ENCODE data around the gene EFNB2.

EFNB2 gene

DNA sequence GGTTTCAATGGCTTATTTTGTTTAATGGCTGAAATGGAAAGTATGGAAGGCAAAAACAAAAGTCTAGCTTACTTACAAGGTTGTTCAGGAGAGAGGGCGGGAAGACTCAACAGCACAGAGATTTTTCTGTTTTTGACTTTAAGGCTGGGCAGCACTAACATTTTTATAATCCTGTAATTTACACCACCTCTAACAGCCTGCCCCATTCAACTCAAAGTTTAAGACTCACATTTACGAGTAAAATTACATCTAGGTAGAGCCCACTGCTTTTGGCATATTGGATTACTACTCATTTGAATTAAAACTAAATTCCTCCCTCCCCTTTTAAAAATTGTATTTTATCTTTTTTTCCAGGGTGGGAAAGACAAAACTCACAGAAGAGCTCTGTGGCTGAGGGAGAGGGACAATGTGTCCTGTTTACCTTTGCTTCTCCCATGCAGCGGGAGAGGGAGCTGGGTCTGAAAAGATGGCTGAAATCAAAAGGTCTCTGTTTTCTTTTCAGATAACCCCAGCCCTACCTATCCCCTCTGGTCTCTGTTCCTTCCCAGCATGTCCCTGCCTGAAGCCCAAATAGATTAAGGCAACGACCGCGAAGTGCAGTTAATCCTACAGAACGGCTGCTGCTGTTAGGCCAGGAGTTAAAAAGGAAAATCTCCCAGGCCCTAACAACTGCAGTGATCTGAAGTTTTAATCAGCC, 6.6 kb downstream of the EFNB2 start:
- H3K27ac ChIP-seq: peak overlapping the region; percentile 91
- TF ChIP-seq, protein P1, sequence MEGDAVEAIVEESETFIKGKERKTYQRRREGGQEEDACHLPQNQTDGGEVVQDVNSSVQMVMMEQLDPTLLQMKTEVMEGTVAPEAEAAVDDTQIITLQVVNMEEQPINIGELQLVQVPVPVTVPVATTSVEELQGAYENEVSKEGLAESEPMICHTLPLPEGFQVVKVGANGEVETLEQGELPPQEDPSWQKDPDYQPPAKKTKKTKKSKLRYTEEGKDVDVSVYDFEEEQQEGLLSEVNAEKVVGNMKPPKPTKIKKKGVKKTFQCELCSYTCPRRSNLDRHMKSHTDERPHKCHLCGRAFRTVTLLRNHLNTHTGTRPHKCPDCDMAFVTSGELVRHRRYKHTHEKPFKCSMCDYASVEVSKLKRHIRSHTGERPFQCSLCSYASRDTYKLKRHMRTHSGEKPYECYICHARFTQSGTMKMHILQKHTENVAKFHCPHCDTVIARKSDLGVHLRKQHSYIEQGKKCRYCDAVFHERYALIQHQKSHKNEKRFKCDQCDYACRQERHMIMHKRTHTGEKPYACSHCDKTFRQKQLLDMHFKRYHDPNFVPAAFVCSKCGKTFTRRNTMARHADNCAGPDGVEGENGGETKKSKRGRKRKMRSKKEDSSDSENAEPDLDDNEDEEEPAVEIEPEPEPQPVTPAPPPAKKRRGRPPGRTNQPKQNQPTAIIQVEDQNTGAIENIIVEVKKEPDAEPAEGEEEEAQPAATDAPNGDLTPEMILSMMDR (conservative IDR thresholded peaks at IDR 0.05): no peak

DNA sequence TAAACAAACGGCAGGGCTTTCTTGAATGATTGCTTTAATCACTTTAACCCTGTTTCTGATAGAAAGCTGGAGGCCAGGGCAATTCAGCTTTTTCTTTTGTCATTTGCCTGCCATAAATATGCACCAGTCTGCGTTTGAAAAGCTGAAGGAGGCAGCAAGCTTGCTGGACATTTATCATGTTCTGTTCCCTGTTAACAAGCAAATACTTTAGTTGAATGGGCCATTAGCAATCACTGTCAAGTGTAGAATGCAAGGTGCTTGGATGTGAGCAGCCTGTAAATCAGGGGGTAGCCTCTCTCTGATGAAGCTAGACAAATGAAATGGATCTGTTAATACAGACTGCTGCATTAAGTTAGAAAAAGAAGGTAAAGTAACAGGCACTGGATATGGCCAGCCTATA, 7.6 kb downstream of the EFNB2 start:
- TF ChIP-seq, protein P1 (conservative IDR thresholded peaks at IDR 0.05): no peak
- H3K27ac ChIP-seq: 0 out of 2 replicates have a peak overlapping the region, but pooled peaks have one; percentile 3

DNA sequence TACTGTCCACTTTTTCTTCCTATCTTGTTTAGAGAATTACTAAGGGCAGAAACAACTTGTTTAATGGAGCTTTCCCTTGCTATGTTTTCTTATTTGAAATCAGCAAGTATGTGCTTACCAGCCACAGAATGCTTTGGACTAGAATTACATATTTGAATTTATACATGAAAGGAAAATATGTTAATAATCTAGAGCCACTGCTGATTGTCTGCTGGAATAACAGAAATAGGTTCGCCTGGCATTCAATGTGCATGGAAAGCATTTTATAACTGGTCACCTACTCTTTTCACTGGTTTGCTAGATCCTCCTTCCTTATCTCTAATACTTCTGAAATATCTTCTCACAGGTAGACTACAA, 8.0 kb downstream of the EFNB2 start:
- TF ChIP-seq, protein P1 (conservative IDR thresholded peaks at IDR 0.05): no peak
- H3K27ac ChIP-seq: 0 out of 2 replicates have a peak overlapping the region, but pooled peaks have one; percentile 3

GRCh38 chr13:106526738-106527444, 8.6 kb downstream of the EFNB2 start:
- no peak overlapping the region for H3K27ac ChIP-seq
- TF ChIP-seq, protein P1 (conservative IDR thresholded peaks at IDR 0.05): no peak

- TF ChIP-seq, protein P1 (conservative IDR thresholded peaks at IDR 0.05): no peak
- no peak overlapping the region for H3K27ac ChIP-seq
These were observed 9.6 kb downstream of the EFNB2 start for GRCh38 chr13:106525865-106526264.

DNA sequence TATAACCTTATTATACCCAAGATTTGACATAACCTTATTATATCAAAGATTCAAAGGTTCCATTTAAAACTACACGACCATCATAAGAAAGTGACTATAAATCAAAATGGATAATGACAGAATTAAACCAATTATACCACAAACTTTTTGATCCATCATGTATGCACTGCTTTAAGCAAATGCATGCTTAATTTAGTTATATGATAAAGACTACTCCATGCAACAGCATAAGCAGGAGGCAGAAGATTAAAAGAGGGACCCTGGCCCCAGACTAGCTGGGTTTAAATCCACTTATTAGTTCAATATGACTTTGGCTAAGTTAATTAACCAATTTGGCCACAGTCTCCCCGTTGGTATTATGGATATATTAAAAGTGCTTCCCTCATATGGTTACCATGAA, 11.4 kb downstream of the EFNB2 start:
- no peak overlapping the region for H3K27ac ChIP-seq
- TF ChIP-seq, protein P1 (conservative IDR thresholded peaks at IDR 0.05): no peak

DNA sequence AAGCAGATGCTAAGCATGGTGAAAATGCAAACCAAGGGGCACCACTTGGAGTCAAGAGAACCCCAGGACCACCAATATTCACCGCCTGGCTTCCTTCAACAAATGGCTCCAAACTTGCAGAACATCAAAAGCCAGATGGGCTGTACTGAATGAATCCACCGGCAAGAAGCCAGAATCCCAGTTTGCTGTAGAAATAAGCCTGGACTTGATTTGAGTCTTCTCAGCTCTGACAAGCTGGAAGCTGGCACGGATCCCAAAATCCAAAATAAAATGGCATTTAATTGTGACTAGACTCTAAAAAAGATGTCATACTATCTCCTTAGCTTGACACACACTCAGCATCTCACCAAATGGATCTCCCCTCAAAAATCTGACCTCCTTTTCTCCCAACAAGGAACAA, 11.9 kb downstream of the EFNB2 start:
- TF ChIP-seq, protein P1 (conservative IDR thresholded peaks at IDR 0.05): no peak
- peak overlapping the region; percentile 38 for H3K27ac ChIP-seq
